H1 (cell line): ENCODE measurements around the gene EEF1AKMT1. TPM values are rescaled to one million over a fixed set of nuclear protein-coding genes. Genes with fewer than 3 reads are reported as not detected.

Source experiments
- CTCF ChIA-PET: fragments of 300-600 bp; sonication (Branson Sonifier 250); formaldehyde crosslinking; loops from one replicate; lab custom pipeline; 2021; ENCODE audit not compliant: partially characterized antibody; lab: Charles Lee
- POLR2A ChIA-PET: fragments of 300-600 bp; sonication (Branson Sonifier 250); formaldehyde crosslinking; loops from one replicate; lab custom pipeline; 2021; ENCODE audit warnings: inconsistent platforms; ENCODE audit not compliant: partially characterized antibody; lab: Charles Lee
- DNase-seq, 2 experiments: peaks; one replicate each; pipeline versions ENCODE4 v3.0.0 to v3.0.0-alpha.2; 2010 to 2022; ENCODE audit warnings: low spot score in 2 of 2, low read depth in 1 of 2, mixed read lengths in 1 of 2
- FAIRE-seq: peaks from 2 replicates; lab custom pipeline; 2011; peaks lifted over from hg19 to GRCh38; lab: Jason Lieb, UNC
- H2AFZ ChIP-seq: 2 replicates; pipeline ENCODE4 v1.8.1; 2012; ENCODE audit warnings: low read length, inconsistent platforms
- H2AK5ac ChIP-seq: 2 replicates; pipeline ENCODE4 v1.6.1; 2013; ENCODE audit warnings: low read depth, low read length
- H2BK120ac ChIP-seq: replicated peaks from 2 replicates; pipeline ENCODE3; 2013; ENCODE audit warnings: low read depth, low read length, inconsistent platforms
- H2BK12ac ChIP-seq: 2 replicates; pipeline ENCODE4 v1.6.1; 2013; ENCODE audit warnings: low read depth, low read length
- H2BK15ac ChIP-seq: 2 replicates; pipeline ENCODE4 v1.6.1; 2013; ENCODE audit warnings: low read length
- H2BK20ac ChIP-seq: 2 replicates; pipeline ENCODE4 v1.6.1; 2013; ENCODE audit warnings: low read length
- H2BK5ac ChIP-seq: 2 replicates; pipeline ENCODE4 v1.6.1; 2013; ENCODE audit warnings: low read depth, low read length
- H3K14ac ChIP-seq: 2 replicates; pipeline ENCODE4 v1.6.1; 2013; ENCODE audit warnings: inconsistent platforms; ENCODE audit not compliant: insufficient read length
- H3K18ac ChIP-seq: 2 replicates; pipeline ENCODE4 v1.6.1; 2013; ENCODE audit warnings: low read length; ENCODE audit errors: extremely low read depth
- H3K23ac ChIP-seq: 2 replicates; pipeline ENCODE4 v1.6.1; 2013; ENCODE audit warnings: inconsistent platforms; ENCODE audit not compliant: insufficient read length
- H3K23me2 ChIP-seq: 2 replicates; pipeline ENCODE4 v1.6.1; 2013; ENCODE audit warnings: low read depth, low read length
- H3K27ac ChIP-seq: 2 replicates; pipeline ENCODE4 v1.6.1; 2011; ENCODE audit warnings: low read depth, low read length, inconsistent platforms
- H3K27me3 ChIP-seq, 4 experiments: replicated peaks in 1 of 4; 1 replicate in 1 of 4; 2 replicates in 3 of 4; pipeline versions ENCODE4 v1.6.1 to v1.8.1; 2011 to 2013; ENCODE audit warnings: low read length in 3 of 4, mild to moderate bottlenecking in 3 of 4, inconsistent platforms in 2 of 4, mixed read lengths in 2 of 4, moderate library complexity in 1 of 4; ENCODE audit not compliant: control insufficient read depth in 3 of 4, insufficient read depth in 3 of 4; ENCODE audit errors: extremely low read depth in 1 of 4
- H3K36me3 ChIP-seq, 4 experiments: 2 replicates each; pipeline versions ENCODE4 v1.6.1 to v1.8.1; 2011 to 2013; ENCODE audit warnings: mild to moderate bottlenecking in 4 of 4, low read length in 3 of 4, moderate library complexity in 2 of 4, control low read depth in 1 of 4, inconsistent platforms in 1 of 4; ENCODE audit not compliant: insufficient read depth in 4 of 4, control insufficient read depth in 2 of 4
- H3K4ac ChIP-seq: replicated peaks from 2 replicates; pipeline ENCODE3; 2013; ENCODE audit warnings: low read length, low read depth, mixed read lengths, inconsistent platforms; ENCODE audit not compliant: insufficient read length
- H3K4me1 ChIP-seq, 4 experiments: replicated peaks in 1 of 4; 1 replicate in 1 of 4; 2 replicates in 3 of 4; pipeline versions ENCODE4 v1.6.1 to v1.8.1; 2011 to 2013; ENCODE audit warnings: low read length in 3 of 4, inconsistent platforms in 2 of 4, mixed read lengths in 1 of 4; ENCODE audit not compliant: insufficient read depth in 4 of 4, control insufficient read depth in 3 of 4
- H3K4me2 ChIP-seq, 2 experiments: 2 replicates each; pipeline versions ENCODE4 v1.6.1 to v1.8.1; 2011 to 2013; ENCODE audit warnings: low read depth in 2 of 2, low read length in 2 of 2, control low read depth in 1 of 2, inconsistent platforms in 1 of 2, mild to moderate bottlenecking in 1 of 2; ENCODE audit not compliant: insufficient read depth in 1 of 2
- H3K4me3 ChIP-seq, 4 experiments: fragments of 200-600, 300-600 bp in 1 of 4; sonication (generic), shearing (Covaris generic), sonication (Bioruptor Twin) in 1 of 4; 2 replicates each; pipeline versions ENCODE4 v1.5.1 to v1.8.1; 2011 to 2016; ENCODE audit warnings: low read length in 4 of 4, low read depth in 3 of 4, control low read depth in 2 of 4, inconsistent platforms in 2 of 4, mild to moderate bottlenecking in 2 of 4, mixed read lengths in 1 of 4, moderate library complexity in 1 of 4; ENCODE audit not compliant: insufficient read depth in 2 of 4; ENCODE audit errors: extremely low read depth in 1 of 4
- H3K56ac ChIP-seq: replicated peaks from 2 replicates; pipeline ENCODE3; 2013; ENCODE audit warnings: low read depth, mild to moderate bottlenecking, mixed read lengths, low read length, inconsistent platforms; ENCODE audit not compliant: insufficient read length
- H3K79me1 ChIP-seq: 2 replicates; pipeline ENCODE4 v1.6.1; 2013; ENCODE audit warnings: low read depth, low read length, control low read depth
- H3K79me2 ChIP-seq, 2 experiments: 2 replicates each; pipeline versions ENCODE4 v1.6.1 to v1.8.1; 2012 to 2013; ENCODE audit warnings: low read length in 2 of 2, mild to moderate bottlenecking in 2 of 2, inconsistent platforms in 1 of 2; ENCODE audit not compliant: insufficient read depth in 2 of 2, control insufficient read depth in 1 of 2
- H3K9ac ChIP-seq, 4 experiments: replicated peaks in 1 of 4; 1 replicate in 1 of 4; 2 replicates in 3 of 4; pipeline versions ENCODE4 v1.6.1 to v1.8.1; 2011 to 2013; ENCODE audit warnings: low read depth in 3 of 4, low read length in 3 of 4, control low read depth in 2 of 4, mild to moderate bottlenecking in 2 of 4, moderate library complexity in 2 of 4, inconsistent platforms in 1 of 4; ENCODE audit errors: extremely low read depth in 1 of 4
- H3K9me3 ChIP-seq, 2 experiments: 2 replicates each; pipeline versions ENCODE4 v1.6.1 to v1.8.1; 2012 to 2013; ENCODE audit warnings: mild to moderate bottlenecking in 2 of 2, moderate library complexity in 2 of 2, control low read depth in 1 of 2, inconsistent platforms in 1 of 2, low read depth in 1 of 2, low read length in 1 of 2, mixed read lengths in 1 of 2; ENCODE audit not compliant: insufficient read depth in 2 of 2
- H4K20me1 ChIP-seq, 2 experiments: replicated peaks in 1 of 2; 2 replicates each; pipeline versions ENCODE3 to v1.8.1; 2011 to 2013; ENCODE audit warnings: inconsistent platforms in 2 of 2, low read length in 2 of 2, mild to moderate bottlenecking in 1 of 2; ENCODE audit not compliant: insufficient read depth in 2 of 2, control insufficient read depth in 1 of 2
- H4K5ac ChIP-seq: 2 replicates; pipeline ENCODE4 v1.6.1; 2013; ENCODE audit warnings: low read length, low read depth, mixed read lengths, inconsistent platforms; ENCODE audit not compliant: insufficient read length
- H4K8ac ChIP-seq: 2 replicates; pipeline ENCODE4 v1.8.0; 2013; ENCODE audit warnings: mild to moderate bottlenecking, moderate library complexity, low read length, inconsistent platforms; ENCODE audit not compliant: insufficient read depth; ENCODE audit errors: extremely low read depth
- H4K91ac ChIP-seq: replicated peaks from 2 replicates; pipeline ENCODE3; 2013; ENCODE audit warnings: low read length, mixed read lengths, inconsistent platforms; ENCODE audit not compliant: insufficient read length
- CHD2 ChIP-seq: IDR thresholded peaks from 2 replicates; pipeline ENCODE4 v1.6.1; 2012; ENCODE audit warnings: low read length, improper control_type of control experiment
- JUN ChIP-seq: IDR thresholded peaks from 2 replicates; pipeline ENCODE4 v1.6.1; 2011; ENCODE audit warnings: low read depth, mild to moderate bottlenecking, improper control_type of control experiment, low read length
- WGBS, 2 experiments: shearing (Covaris generic) in 1 of 2; methylation state at CpG; one replicate each; pipeline versions ENCODE4 v1.1.6 to v1.1.7; 2013 to 2015; ENCODE audit warnings: low lambda C conversion rate in 2 of 2, mixed read lengths in 2 of 2, inconsistent platforms in 1 of 2, low coverage in 1 of 2, missing lambda C conversion rate in 1 of 2; ENCODE audit not compliant: insufficient replicate concordance in 2 of 2, insufficient coverage in 1 of 2, insufficient read length in 1 of 2; ENCODE audit errors: extremely low coverage in 1 of 2, missing lambda C conversion rate in 1 of 2; 5-methylcytosine and 5-hydroxymethylcytosine counted together
- polyA plus RNA-seq, 7 experiments: library from polyadenylated mRNA; depleted of rRNA in 3 of 7; stranded (reverse) in 5 of 7; unstranded in 2 of 7; fragments of >200 nt in 5 of 7; fragments of 200-250 nt in 2 of 7; gene quantifications; 1 replicate in 5 of 7; 2 replicates in 1 of 7; 4 replicates in 1 of 7; pipeline versions ENCODE4 v1.2.1 to v1.2.3, GENCODE V29; 2011 to 2013; ENCODE audit warnings: missing spikeins in 2 of 7, mixed read lengths in 2 of 7
- total RNA-seq: library from RNA; stranded (reverse); fragmentation: NEBNext Ultra II Directional; extraction: Animal tissue kit (Norgen Biotek cat#: 25700); gene quantifications from 2 replicates; pipeline ENCODE4 v1.2.1, GENCODE V29; 2021

Gene EEF1AKMT1
- total and polyA plus RNA-seq, 2 of the 8 experiments (the other 6 are each of a cell fraction or from before 2014, with no cell fraction given): 3.1 to 4.1 TPM

GRCh38 chr13:20810808-20811207 lies 37.0 kb upstream of the EEF1AKMT1 start:
- Histone ChIP-seq H3K79me2 (peaks cover 0 to 8% of the 10 kb centered on the region in 2 experiments; a peak in 1 of 4 replicates), H2AFZ (no peak overlapping the region), H3K36me3 (peaks cover 0 to 18% (median 15%) of the 10 kb centered on the region in 4 experiments; a peak in 7 of 8 replicates), H3K56ac (no peak overlapping the region), H3K4ac (no peak overlapping the region), H2BK120ac (no peak overlapping the region), H3K23ac (no peak overlapping the region), H2BK20ac (no peak overlapping the region), H3K27me3 (no peaks in the 10 kb centered on the region), H3K18ac (no peak overlapping the region), H3K23me2 (no peaks in the 10 kb centered on the region), H2AK5ac (no peak overlapping the region), H3K27ac (no peak overlapping the region), H4K5ac (no peak overlapping the region), H3K4me2 (no peak overlapping the region), H4K91ac (no peak overlapping the region), H3K9ac (no peak overlapping the region), H3K4me3 (no peak overlapping the region), H3K79me1 (no peaks in the 10 kb centered on the region), H3K14ac (no peak overlapping the region), H3K9me3 (no peaks in the 10 kb centered on the region), H4K20me1 (no peaks in the 10 kb centered on the region), H2BK5ac (no peak overlapping the region), H3K4me1 (no peaks in the 10 kb centered on the region), H4K8ac (no peak overlapping the region), H2BK15ac (no peak overlapping the region), H2BK12ac (no peak overlapping the region)
- ChIA-PET CTCF (interaction anchor here (2.4 kb wide), 1 partner anchor 18 kb away, joined by 8 read pairs; no protein-coding TSS in a partner anchor), POLR2A (interaction anchor here (1.1 kb wide), 1 partner anchor 12 kb away, joined by 3 read pairs; no protein-coding TSS in a partner anchor)
- TF ChIP-seq JUN (no peak), CHD2 (no peak)
- DNase-seq (no peak), FAIRE-seq (no peak)
- 92% methylated on average over 2 of the region's 2 CpGs; no CpG with 5 or more reads in 1 of the 2 experiments for WGBS, 2 experiments
